ENCODE measurements around the gene NR5A1.
A peak's percentile ranks its signal among the peaks of the same experiment; 100 is the strongest.

NR5A1 gene

DNA sequence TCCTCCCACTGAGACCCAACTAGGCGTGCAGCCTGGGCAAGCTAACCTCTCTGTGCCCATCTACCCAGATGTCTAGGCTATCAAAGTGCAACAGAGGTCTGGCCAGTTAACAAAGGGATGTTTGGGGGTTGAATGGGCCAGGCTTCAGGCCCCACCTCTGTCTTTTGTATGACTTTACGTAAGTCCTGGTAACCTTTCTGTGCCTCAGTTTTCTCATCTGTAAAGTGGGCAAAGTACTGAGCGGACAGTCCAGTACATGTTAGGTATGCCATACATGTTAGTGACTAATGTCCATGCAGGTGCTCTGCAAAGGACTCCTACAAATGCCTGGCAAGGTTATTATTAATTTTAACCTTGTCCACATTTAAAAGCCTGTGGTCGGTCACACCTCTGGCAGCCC, 14.0 kb downstream of the NR5A1 start:
- DNase-seq (ENCODE audit: low read depth in 1 of 2, low spot score in 1 of 2) = no peak
- in situ Hi-C loops (cut with HindIII; ENCODE audit: low pct_unique_long_range_greater_than_20kb, low sequenced_read_pairs) = no loop called here
- TF ChIP-seq JUND (IDR thresholded peaks at IDR 0.05; ENCODE audit: low read depth) = no peak

GRCh38 chr9:124492818-124493217, 14.4 kb downstream of the NR5A1 start:
- TF ChIP-seq JUND (IDR thresholded peaks at IDR 0.05; ENCODE audit: low read depth) = no peak
- no peak for DNase-seq (ENCODE audit: low read depth in 1 of 2, low spot score in 1 of 2)
- in situ Hi-C loops (cut with HindIII; ENCODE audit: low pct_unique_long_range_greater_than_20kb, low sequenced_read_pairs) = no loop called here

GRCh38 chr9:124491049-124491975, 15.9 kb downstream of the NR5A1 start:
- no peak for DNase-seq (ENCODE audit: low read depth in 1 of 2, low spot score in 1 of 2)
- in situ Hi-C loops (cut with HindIII; ENCODE audit: low pct_unique_long_range_greater_than_20kb, low sequenced_read_pairs) = no loop called here
- TF ChIP-seq JUND (IDR thresholded peaks at IDR 0.05; ENCODE audit: low read depth) = no peak

GRCh38 chr9:124490004-124490403, 17.2 kb downstream of the NR5A1 start:
- no peak for DNase-seq (ENCODE audit: low read depth in 1 of 2, low spot score in 1 of 2)

DNA sequence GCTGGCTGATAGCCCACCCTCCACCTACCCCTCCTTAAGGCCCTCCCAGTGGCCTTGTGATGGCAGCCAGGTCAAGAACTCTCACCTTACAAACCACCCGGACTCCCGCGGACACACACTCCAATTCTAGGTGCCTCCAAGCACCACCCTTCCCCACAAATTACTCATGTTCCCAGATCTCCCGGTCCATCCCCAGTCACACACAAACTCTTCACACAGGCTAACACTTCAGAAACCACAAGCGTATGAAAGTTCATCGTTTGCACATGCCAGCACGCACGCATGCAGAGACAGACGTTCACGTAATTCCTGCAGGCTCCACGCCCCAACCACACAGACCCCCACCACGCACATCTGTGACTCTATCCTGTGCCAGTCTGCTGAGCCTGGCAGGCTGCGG, 18.0 kb downstream of the NR5A1 start:
- no peak for TF ChIP-seq JUND (IDR thresholded peaks at IDR 0.05; ENCODE audit: low read depth)
- no peak for DNase-seq (ENCODE audit: low read depth in 1 of 2, low spot score in 1 of 2)
- in situ Hi-C loops (cut with HindIII; ENCODE audit: low pct_unique_long_range_greater_than_20kb, low sequenced_read_pairs) = no loop called here

More at GRCh38 chr9:124490004-124490403, 17.2 kb downstream of the NR5A1 start:
- in situ Hi-C loops (cut with HindIII; ENCODE audit: low pct_unique_long_range_greater_than_20kb, low sequenced_read_pairs) = no loop called here
- no peak for TF ChIP-seq JUND (IDR thresholded peaks at IDR 0.05; ENCODE audit: low read depth)

GRCh38 chr9:124488641-124489210, 18.5 kb downstream of the NR5A1 start:
- TF ChIP-seq JUND (IDR thresholded peaks at IDR 0.05; ENCODE audit: low read depth) = no peak
- DNase-seq (ENCODE audit: low read depth in 1 of 2, low spot score in 1 of 2) = no peak
- in situ Hi-C loops (cut with HindIII; ENCODE audit: low pct_unique_long_range_greater_than_20kb, low sequenced_read_pairs) = no loop called here

GRCh38 chr9:124487260-124488182, 19.7 kb downstream of the NR5A1 start:
- no peak for DNase-seq (ENCODE audit: low read depth in 1 of 2, low spot score in 1 of 2)
- no peak for TF ChIP-seq JUND (IDR thresholded peaks at IDR 0.05; ENCODE audit: low read depth)
- in situ Hi-C loops (cut with HindIII; ENCODE audit: low pct_unique_long_range_greater_than_20kb, low sequenced_read_pairs) = no loop called here

DNA sequence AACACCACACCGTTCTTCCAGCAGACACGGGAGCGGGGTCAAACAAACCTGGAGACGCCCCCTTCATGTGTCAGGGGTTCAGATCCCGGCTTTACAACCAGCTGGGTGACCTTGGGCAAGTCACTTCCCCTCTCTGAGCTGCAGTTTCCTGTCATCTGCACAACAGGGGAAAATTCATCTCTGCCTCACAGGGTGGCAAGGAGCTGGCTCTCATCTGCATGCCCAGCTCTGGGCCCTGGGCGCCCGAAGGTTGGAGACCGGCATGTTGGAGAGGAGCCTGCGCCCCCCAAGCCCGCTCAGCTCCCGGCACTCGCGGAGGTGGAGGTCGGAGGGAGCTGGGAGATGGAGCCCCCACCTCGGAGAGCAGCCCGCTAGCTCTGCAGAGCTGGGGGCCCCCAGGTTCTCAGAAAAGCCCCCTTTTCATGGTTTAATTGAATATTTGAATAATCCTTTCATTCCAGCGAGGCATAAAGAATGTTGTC, 20.4 kb downstream of the NR5A1 start:
- TF ChIP-seq JUND (IDR thresholded peaks at IDR 0.05; ENCODE audit: low read depth) = no peak
- in situ Hi-C loops (cut with HindIII; ENCODE audit: low pct_unique_long_range_greater_than_20kb, low sequenced_read_pairs) = no loop called here
- no peak for DNase-seq (ENCODE audit: low read depth in 1 of 2, low spot score in 1 of 2)

- in situ Hi-C loops (cut with HindIII; ENCODE audit: low pct_unique_long_range_greater_than_20kb, low sequenced_read_pairs) = no loop called here
- TF ChIP-seq JUND (IDR thresholded peaks at IDR 0.05; ENCODE audit: low read depth) = no peak
- no peak for DNase-seq (ENCODE audit: low read depth in 1 of 2, low spot score in 1 of 2)
Observed at GRCh38 chr9:124485936-124486335, 21.3 kb downstream of the NR5A1 start.

DNA sequence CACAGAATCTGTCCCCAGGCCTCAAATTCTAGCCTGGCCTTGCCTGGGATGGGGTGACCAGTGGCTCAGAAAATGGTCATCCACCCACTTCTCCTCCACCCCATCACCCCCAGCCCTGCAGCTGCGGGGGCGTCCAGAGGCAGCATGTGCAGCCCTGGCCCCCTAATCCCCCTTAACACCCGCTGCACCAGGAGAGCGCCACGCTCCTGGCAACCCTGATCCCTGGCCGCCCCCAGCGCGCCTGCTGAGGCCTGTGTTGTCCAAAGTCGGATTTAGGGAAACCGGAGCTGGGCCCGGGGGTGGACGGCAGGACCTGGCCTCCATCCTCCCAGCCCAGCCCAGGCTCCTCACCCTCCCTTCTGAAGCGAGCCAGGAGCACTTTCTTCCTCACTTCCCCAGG, 22.0 kb downstream of the NR5A1 start:
- no peak for TF ChIP-seq JUND (IDR thresholded peaks at IDR 0.05; ENCODE audit: low read depth)
- in situ Hi-C loops (cut with HindIII; ENCODE audit: low pct_unique_long_range_greater_than_20kb, low sequenced_read_pairs) = no loop called here
- DNase-seq (ENCODE audit: low read depth in 1 of 2, low spot score in 1 of 2) = no peak

GRCh38 chr9:124483481-124483880, 23.7 kb downstream of the NR5A1 start:
- in situ Hi-C loops (cut with HindIII; ENCODE audit: low pct_unique_long_range_greater_than_20kb, low sequenced_read_pairs) = no loop called here
- TF ChIP-seq JUND (IDR thresholded peaks at IDR 0.05; ENCODE audit: low read depth) = no peak
- no peak for DNase-seq (ENCODE audit: low read depth in 1 of 2, low spot score in 1 of 2)

- DNase-seq (ENCODE audit: low read depth in 1 of 2, low spot score in 1 of 2) = peak; percentile 54 to 84
- no peak for TF ChIP-seq JUND (IDR thresholded peaks at IDR 0.05; ENCODE audit: low read depth)
- in situ Hi-C loops (cut with HindIII; ENCODE audit: low pct_unique_long_range_greater_than_20kb, low sequenced_read_pairs) = no loop called here
Observed at GRCh38 chr9:124482431-124483031, 24.7 kb downstream of the NR5A1 start.

Data from T47D (cell line).